ENCODE measurements around the gene MED17.

- TF ChIP-seq POLR2AphosphoS5 (IDR thresholded peaks at IDR 0.05; ENCODE audit: low read depth, low read length), result no peak
- no peak for TF ChIP-seq POLR2A (IDR thresholded peaks at IDR 0.05; ENCODE audit: low read depth, low read length)
Observed at GRCh38 chr11:93791493-93791892, 7.4 kb downstream of the MED17 start.
